Osteocyte (in vitro differentiated cells): Measurements from ENCODE around the gene BPIFB3. TPM values are rescaled to one million over a fixed set of nuclear protein-coding genes. Genes with fewer than 3 reads are reported as not detected.
"Not testable (repeated sequence)": the region's sequence is repeated elsewhere in the genome, so short reads cannot be mapped to it uniquely, and the experiment has no call there.

Experiments
- DNase-seq: peaks from one replicate; pipeline ENCODE4 v3.0.0; 2021; ENCODE audit warnings: mixed read lengths; ENCODE audit not compliant: unreplicated experiment; ENCODE audit errors: extremely low spot score
- H3K27ac Mint-ChIP-seq: one replicate; pipeline ENCODE4 v1.8.0; 2021; ENCODE audit warnings: mild to moderate bottlenecking, mixed read lengths; ENCODE audit not compliant: unreplicated experiment
- H3K27me3 Mint-ChIP-seq: one replicate; pipeline ENCODE4 v1.8.0; 2021; ENCODE audit warnings: mixed read lengths; ENCODE audit not compliant: unreplicated experiment
- H3K36me3 Mint-ChIP-seq: one replicate; pipeline ENCODE4 v1.8.0; 2021; ENCODE audit warnings: mixed read lengths; ENCODE audit not compliant: unreplicated experiment
- H3K4me1 Mint-ChIP-seq: one replicate; pipeline ENCODE4 v1.8.0; 2021; ENCODE audit warnings: mixed read lengths; ENCODE audit not compliant: unreplicated experiment
- H3K4me3 Mint-ChIP-seq: one replicate; pipeline ENCODE4 v1.8.0; 2021; ENCODE audit warnings: mild to moderate bottlenecking, moderate library complexity, mixed read lengths; ENCODE audit not compliant: unreplicated experiment
- H3K9me3 Mint-ChIP-seq: one replicate; pipeline ENCODE4 v1.8.0; 2021; ENCODE audit warnings: mixed read lengths; ENCODE audit not compliant: unreplicated experiment
- CTCF ChIP-seq: fragments of 200-600 bp; sonication (generic); IDR thresholded peaks from 2 replicates; pipeline ENCODE4 v1.5.0; 2021; ENCODE audit warnings: antibody characterized with exemption, mild to moderate bottlenecking, moderate library complexity
- total RNA-seq: library from RNA; stranded (reverse); gene quantifications from 2 replicates; pipeline ENCODE4 v1.2.1, GENCODE V29; 2021

Gene BPIFB3
- total RNA-seq, 1 donor from 2014 or later = not detected

GRCh38 chr20:33097001-33097400 lies 43.3 kb downstream of the BPIFB3 start:
- Mint-ChIP-seq H3K4me3 (no peak overlapping the region), H3K36me3 (no peaks in the 10 kb centered on the region), H3K9me3 (no peaks in the 10 kb centered on the region), H3K27me3 (no peaks in the 10 kb centered on the region), H3K4me1 (no peaks in the 10 kb centered on the region), H3K27ac (no peak overlapping the region)
- DNase-seq = no peak
- TF ChIP-seq CTCF = no peak

GRCh38 chr20:33099843-33100538 lies 46.3 kb downstream of the BPIFB3 start:
- Mint-ChIP-seq H3K4me3 (no peak overlapping the region), H3K27me3 (no peaks in the 10 kb centered on the region), H3K4me1 (no peaks in the 10 kb centered on the region), H3K27ac (no peak overlapping the region), H3K36me3 (no peaks in the 10 kb centered on the region), H3K9me3 (no peaks in the 10 kb centered on the region)
- TF ChIP-seq CTCF = no peak
- no peak for DNase-seq

GRCh38 chr20:33103556-33103955 lies 49.9 kb downstream of the BPIFB3 start:
- Mint-ChIP-seq H3K9me3 (no peaks in the 10 kb centered on the region), H3K4me1 (no peaks in the 10 kb centered on the region), H3K27me3 (peaks cover 2% of the 10 kb centered on the region), H3K27ac (no peak overlapping the region), H3K4me3 (no peak overlapping the region), H3K36me3 (no peaks in the 10 kb centered on the region)
- TF ChIP-seq CTCF = no peak
- no peak for DNase-seq

DNA sequence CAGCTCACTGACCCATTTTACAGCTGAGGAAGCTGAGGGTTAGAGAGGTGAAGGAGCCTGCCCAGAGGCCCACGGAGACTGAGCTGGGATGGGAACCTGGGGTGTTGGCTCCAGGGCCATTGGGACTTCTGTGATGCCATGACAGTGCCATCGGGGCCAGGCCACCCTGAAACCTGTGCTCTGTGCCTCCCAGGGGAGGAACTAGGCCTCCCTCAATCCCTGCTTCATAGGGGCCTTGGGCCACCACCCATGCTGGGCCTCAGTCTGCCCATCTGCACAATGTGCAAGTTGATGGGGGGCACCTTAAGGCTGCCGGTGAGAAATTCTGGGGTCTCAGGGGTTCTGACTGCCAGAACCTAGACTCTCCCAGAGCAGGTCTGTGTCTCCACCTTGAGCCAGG lies 50.6 kb downstream of the BPIFB3 start:
- peaks cover 2% of the 10 kb centered on the region for H3K27me3 Mint-ChIP-seq
- no peaks in the 10 kb centered on the region for H3K36me3 Mint-ChIP-seq
- no peak overlapping the region for H3K4me3 Mint-ChIP-seq
- no peak overlapping the region for H3K27ac Mint-ChIP-seq
- no peaks in the 10 kb centered on the region for H3K4me1 Mint-ChIP-seq
- no peaks in the 10 kb centered on the region for H3K9me3 Mint-ChIP-seq
- TF ChIP-seq CTCF = no peak
- DNase-seq = no peak

- no peak overlapping the region for H3K27ac Mint-ChIP-seq
- no peaks in the 10 kb centered on the region for H3K4me1 Mint-ChIP-seq
- no peak overlapping the region for H3K4me3 Mint-ChIP-seq
- TF ChIP-seq CTCF = no peak
- no peak for DNase-seq
- H3K27me3 Mint-ChIP-seq = peaks cover 2% of the 10 kb centered on the region
- no peaks in the 10 kb centered on the region for H3K9me3 Mint-ChIP-seq
- no peaks in the 10 kb centered on the region for H3K36me3 Mint-ChIP-seq
These were observed 51.7 kb downstream of the BPIFB3 start for GRCh38 chr20:33105316-33105924.

DNA sequence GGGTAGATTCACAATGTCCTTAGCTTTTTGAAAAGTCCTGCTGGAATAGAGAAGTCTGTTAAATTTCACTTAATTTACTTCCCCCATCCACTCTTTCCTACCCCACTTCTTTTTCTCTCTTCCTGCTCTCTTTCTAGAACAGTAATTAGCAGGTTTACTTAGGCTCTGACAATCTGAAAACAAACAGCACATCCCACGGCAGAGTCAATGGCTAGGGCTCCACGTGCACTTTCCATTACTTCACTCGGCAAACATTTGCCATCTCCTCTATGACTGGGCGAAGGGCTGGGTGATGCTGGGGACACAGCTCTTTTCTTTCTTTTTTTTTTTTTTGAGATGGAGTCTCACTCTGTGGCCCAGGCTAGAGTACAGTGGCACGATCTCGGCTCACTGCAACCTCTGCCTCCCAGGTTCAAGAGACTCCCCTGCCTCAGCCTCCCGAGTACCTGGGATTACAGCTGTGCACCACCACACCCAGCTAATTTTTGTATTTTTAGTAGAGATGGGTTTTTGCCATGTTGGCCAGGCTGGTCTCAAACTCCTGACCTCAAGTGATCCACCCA lies 52.4 kb downstream of the BPIFB3 start:
- not testable (repeated sequence) for H3K27me3 Mint-ChIP-seq, H3K4me3 Mint-ChIP-seq, H3K27ac Mint-ChIP-seq, H3K4me1 Mint-ChIP-seq, DNase-seq, H3K9me3 Mint-ChIP-seq, H3K36me3 Mint-ChIP-seq
